HT1080 (cell line): ENCODE results near the gene RHBDD1. TPM values are rescaled to one million over a fixed set of nuclear protein-coding genes. Genes with fewer than 3 reads are reported as not detected.
"Not testable (repeated sequence)": the region's sequence is repeated elsewhere in the genome, so short reads cannot be mapped to it uniquely, and the experiment has no call there.

Experiments used
- DNase-seq: peaks from one replicate; pipeline ENCODE4 v3.0.0-alpha.2; 2015; ENCODE audit warnings: low read depth
- total RNA-seq: library from RNA; depleted of rRNA; stranded (reverse); fragments of >200 nt; shearing (Covaris generic); gene quantifications from 2 replicates; pipeline ENCODE4 v1.2.3, GENCODE V29; 2014

Gene RHBDD1
- total RNA-seq, 1 experiment from 2014 or later = 7.7 TPM

DNA sequence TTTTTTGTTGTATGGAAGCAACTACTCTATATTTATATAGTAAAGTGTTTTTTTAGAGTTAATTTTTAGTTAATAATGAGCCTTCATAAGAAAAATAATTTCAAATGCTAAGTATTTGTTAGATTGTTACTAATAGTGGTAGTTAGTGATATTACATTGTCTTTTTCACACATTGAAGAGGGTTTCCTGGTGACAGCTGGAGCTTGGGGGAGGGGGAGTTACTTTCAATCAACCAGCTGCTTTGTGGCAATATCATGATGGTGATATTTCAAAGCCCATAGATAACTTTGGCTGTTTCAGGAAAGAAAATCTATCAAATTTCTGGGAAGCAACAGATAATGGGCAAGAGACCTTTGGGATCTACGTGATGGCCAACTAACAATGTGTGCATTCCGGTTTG is 4.1 kb downstream of the RHBDD1 start:
- no peak for DNase-seq

DNA sequence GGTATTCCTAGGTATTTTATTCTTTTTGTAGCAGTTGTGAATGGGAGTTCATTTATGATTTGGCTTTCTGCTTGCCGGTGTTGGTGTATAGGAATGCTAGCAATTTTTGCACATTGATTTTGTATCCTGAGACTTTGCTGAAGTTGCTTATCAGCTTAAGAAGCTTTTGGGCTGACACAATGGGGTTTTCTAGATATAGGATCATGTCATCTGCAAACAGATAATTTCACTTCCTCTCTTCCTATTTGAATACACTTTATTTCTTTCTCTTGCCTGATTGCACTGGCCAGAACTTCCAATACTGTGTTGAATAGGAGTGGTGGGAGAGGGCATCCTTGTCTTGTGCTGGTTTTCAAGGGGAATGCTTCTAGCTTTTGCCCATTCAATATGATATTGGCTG is 7.1 kb downstream of the RHBDD1 start:
- not testable (repeated sequence) for DNase-seq

- no peak for DNase-seq
These were observed 9.7 kb downstream of the RHBDD1 start for GRCh38 chr2:226845386-226846116.

GRCh38 chr2:226847090-226847489 is 11.2 kb downstream of the RHBDD1 start:
- no peak for DNase-seq

DNA sequence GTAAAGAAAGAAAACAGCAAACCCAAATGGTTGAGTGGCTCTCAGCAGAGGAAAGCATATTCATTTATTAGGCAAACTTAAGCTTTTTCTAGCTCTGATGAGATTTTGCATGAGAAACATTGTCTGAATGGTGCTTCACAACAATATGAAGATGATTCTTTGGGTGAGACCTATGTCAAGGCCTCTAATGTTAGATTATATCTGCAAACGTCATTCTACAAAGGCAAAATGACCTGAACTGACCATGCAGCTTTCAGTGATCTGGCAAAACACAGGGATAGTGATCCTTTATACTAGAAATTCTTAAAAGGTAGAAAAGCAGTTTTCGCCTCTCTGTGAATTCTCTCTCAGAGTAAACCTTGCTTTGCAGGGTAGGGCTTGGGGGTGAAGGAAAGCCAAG is 11.7 kb downstream of the RHBDD1 start:
- no peak for DNase-seq

- DNase-seq = no peak
These were observed 13.5 kb downstream of the RHBDD1 start for GRCh38 chr2:226849349-226849748.

DNA sequence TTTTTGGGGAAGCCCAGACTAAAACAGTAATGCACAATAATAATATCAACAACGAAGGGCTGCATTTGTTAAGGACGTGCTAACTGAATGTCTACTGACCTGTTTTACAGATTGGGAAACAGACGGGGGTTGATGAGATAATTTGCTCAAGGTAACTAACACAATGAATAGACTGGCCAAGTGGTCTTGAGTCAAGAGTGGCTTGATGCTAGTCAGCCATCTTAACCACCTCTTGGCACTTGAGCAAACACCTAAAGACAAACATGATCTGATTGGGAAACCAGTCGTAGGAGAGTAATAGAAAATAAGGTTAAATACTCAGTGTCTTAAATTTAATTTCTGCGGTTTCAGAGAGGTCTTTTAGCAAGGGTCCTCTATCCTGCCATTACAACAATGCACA is 14.2 kb downstream of the RHBDD1 start:
- no peak for DNase-seq

- no peak for DNase-seq
These were observed 19.9 kb downstream of the RHBDD1 start for GRCh38 chr2:226855787-226856186.

DNA sequence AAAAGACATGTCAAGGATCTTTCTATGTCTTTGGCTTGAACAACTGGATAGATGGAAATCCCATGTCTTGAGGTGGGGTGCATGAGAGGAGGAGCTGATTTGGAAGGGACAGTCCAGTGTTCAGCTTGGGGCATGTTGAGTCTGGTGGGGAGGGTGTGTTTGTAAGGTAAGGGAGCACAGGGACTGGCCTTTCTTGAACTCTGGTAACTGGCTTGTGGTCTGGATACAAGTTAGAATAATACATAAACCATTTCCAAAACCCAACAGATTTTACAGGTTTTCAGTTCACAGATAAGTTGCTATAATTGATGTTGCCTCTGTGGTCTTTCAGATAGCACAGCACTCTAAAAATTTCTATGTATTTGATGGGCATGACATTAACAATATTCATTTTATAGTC is 24.2 kb downstream of the RHBDD1 start:
- DNase-seq = no peak

- DNase-seq = no peak
These were observed 26.8 kb downstream of the RHBDD1 start for GRCh38 chr2:226862623-226863022.

GRCh38 chr2:226865273-226865672 is 29.4 kb downstream of the RHBDD1 start:
- no peak for DNase-seq

DNA sequence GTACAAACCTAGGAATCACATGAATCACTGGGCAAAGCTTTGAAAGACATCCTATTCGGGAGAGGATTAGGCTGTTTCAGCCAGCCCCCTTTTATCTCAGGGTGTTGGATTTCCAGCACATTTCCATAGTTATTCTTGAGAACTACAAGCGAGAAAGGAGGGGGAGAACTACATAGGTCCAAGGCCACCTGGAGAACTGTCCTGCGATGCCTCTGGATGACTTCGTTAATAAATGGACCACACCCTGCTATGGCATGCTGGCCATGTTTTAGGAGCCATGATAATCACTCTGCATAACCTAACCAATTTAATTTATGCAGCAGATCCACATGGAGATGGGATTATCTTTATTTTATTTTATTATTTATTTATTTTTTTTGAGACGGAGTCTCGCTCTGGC is 29.9 kb downstream of the RHBDD1 start:
- DNase-seq = no peak

- no peak for DNase-seq
These were observed 32.7 kb downstream of the RHBDD1 start for GRCh38 chr2:226868331-226869162.

GRCh38 chr2:226869371-226869770 is 33.5 kb downstream of the RHBDD1 start:
- peak; percentile 36 for DNase-seq

GRCh38 chr2:226873051-226873620 is 37.3 kb downstream of the RHBDD1 start:
- peak; percentile 86 for DNase-seq

GRCh38 chr2:226873826-226874225 is 38.0 kb downstream of the RHBDD1 start:
- no peak for DNase-seq

DNA sequence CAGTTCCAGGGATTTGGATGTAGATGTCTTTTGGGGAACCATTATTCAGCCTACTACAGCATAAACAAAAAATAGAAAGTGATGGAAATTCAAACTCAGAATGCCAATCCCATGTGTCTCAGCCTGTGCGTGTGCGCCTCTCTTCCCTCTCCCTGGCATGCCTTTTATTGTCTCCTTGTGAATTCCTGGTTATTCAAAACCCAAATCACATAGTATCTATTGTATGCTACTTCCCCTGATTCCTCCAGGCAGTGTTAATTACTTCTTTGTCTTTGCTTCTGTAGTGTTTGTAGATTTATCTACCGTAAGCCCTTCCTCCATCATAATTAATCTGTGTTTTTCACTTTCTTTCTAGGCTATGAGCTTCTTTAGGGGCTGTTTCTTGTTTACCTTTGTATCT is 38.9 kb downstream of the RHBDD1 start:
- no peak for DNase-seq

DNA sequence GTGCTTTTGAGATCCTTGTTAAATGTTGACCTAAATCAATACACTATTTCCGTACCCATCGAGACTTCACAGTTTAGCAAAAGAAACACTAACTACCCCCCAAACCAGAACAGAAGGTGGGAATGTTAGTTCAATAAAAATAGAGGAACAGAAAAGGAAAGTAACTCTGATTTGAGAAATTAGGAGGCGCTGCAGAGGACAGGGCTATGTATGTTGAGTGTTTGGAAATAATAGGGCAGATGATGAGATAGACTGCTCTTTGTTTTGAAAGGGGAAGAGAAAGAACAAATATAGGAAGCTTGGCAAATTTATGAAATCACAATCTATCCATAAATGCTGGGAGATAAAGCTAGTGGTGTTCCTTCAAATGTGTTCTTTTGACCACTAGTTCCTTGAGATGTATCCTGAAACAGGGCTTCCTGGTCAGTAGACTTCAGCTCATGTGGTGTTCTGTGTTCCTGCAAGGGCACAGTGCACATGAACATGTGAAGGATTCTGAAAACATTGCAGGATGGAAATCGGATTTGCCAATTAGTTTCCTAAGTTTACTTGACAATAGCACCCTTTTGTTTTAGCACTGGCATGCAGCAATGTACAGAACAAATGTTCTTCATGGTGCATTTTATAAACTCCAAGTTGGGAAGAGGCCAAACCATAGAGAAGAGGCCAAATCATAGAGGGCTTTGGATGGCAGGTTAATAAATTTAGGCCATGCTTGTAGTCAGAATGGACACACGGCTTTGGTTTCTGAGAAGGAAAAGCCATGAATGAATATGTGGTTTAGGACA is 39.8 kb downstream of the RHBDD1 start:
- no peak for DNase-seq

DNA sequence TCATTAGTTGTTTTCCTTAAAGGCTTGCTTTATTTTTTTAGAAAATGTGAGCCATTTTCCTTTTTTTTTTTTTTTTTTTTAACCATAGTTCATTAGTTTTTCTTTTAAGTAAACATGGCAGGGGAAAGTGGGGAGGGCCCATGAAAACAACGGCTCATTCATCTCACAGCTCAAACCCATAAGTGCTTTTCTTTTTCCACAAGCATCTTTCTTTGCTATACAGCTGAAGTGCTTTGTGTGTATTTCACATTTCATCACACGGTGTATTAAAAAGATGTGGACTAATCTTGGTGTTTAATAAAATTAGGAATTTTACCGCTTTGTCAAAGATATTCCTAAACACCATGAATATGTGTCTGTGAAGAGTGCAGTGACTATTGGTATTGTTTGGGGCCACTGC is 41.6 kb downstream of the RHBDD1 start:
- no peak for DNase-seq

GRCh38 chr2:226881287-226881686 is 45.4 kb downstream of the RHBDD1 start:
- DNase-seq = no peak

DNA sequence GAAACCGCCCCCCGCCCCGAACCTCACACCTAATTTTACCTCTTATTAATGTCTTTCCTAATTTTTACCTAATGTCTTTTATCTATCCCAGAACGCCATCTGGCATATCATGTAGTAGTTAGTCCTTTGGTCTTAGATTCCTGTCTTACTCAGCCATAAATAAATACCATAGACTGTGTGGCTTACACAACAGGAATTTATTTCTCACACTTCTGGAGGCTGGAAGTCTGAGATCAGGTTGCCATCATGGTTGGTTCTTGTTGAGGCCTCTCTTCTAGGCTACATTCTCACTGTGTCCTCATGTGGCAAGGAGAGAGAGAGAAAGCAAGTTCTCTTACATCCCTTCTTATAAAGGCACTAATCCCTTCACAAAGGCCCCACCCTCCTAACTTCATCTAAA is 46.8 kb downstream of the RHBDD1 start:
- no peak for DNase-seq
